DND-41 (cell line): ENCODE results near the gene BMP7.

Experiments
- ATAC-seq: fragments of 200-7000 bp; cut with Tn5 transposase; 3 replicates; pipeline ENCODE4 v1.9.1; 2021; ENCODE audit warnings: low read depth; ENCODE audit not compliant: insufficient read depth
- DNase-seq: peaks from one replicate; pipeline ENCODE4 v3.0.0-alpha.2; 2020
- H2AFZ ChIP-seq: 2 replicates; pipeline ENCODE4 v1.6.0; 2012; ENCODE audit warnings: low read depth, low read length
- H3K27ac ChIP-seq: 2 replicates; pipeline ENCODE4 v1.5.1; 2012; ENCODE audit warnings: low read length, inconsistent platforms
- H3K27me3 ChIP-seq: fragments of 200-600 bp; sonication (generic); 2 replicates; pipeline ENCODE4 v1.6.0; 2012; ENCODE audit warnings: low read length, mild to moderate bottlenecking, inconsistent platforms; ENCODE audit not compliant: insufficient read depth, poor library complexity
- H3K36me3 ChIP-seq: 2 replicates; pipeline ENCODE4 v1.5.1; 2012; ENCODE audit warnings: low read length, inconsistent platforms; ENCODE audit not compliant: insufficient read depth
- H3K4me1 ChIP-seq: 2 replicates; pipeline ENCODE4 v1.5.1; 2012; ENCODE audit warnings: mild to moderate bottlenecking, low read length; ENCODE audit not compliant: insufficient read depth
- H3K4me2 ChIP-seq: 2 replicates; pipeline ENCODE4 v1.6.0; 2012; ENCODE audit warnings: mild to moderate bottlenecking, moderate library complexity, low read length, inconsistent platforms; ENCODE audit not compliant: insufficient read depth
- H3K4me3 ChIP-seq, 2 experiments: fragments of 200-600 bp in 1 of 2; shearing (Covaris generic) in 1 of 2; 2 replicates each; pipeline ENCODE4 v1.5.1; 2012 to 2016; ENCODE audit warnings: inconsistent platforms in 2 of 2, low read length in 2 of 2, mild to moderate bottlenecking in 2 of 2, low read depth in 1 of 2, moderate library complexity in 1 of 2
- H3K79me2 ChIP-seq: 2 replicates; pipeline ENCODE4 v1.6.0; 2012; ENCODE audit warnings: low read length, inconsistent platforms; ENCODE audit not compliant: insufficient read depth
- H3K9ac ChIP-seq: 2 replicates; pipeline ENCODE4 v1.6.0; 2012; ENCODE audit warnings: low read depth, mild to moderate bottlenecking, inconsistent platforms, low read length, moderate library complexity
- H3K9me3 ChIP-seq: 2 replicates; pipeline ENCODE4 v1.5.1; 2012; ENCODE audit warnings: low read length, moderate library complexity, mild to moderate bottlenecking, inconsistent platforms; ENCODE audit not compliant: insufficient read depth, severe bottlenecking
- H4K20me1 ChIP-seq: 2 replicates; pipeline ENCODE4 v1.6.0; 2012; ENCODE audit warnings: low read length; ENCODE audit not compliant: insufficient read depth
- CTCF ChIP-seq: IDR thresholded peaks from 2 replicates; pipeline ENCODE4 v1.5.1; 2012; ENCODE audit warnings: borderline replicate concordance, low read length, moderate library complexity, mild to moderate bottlenecking; ENCODE audit not compliant: poor library complexity, severe bottlenecking; ENCODE audit errors: extremely low read depth
- EZH2 ChIP-seq: IDR thresholded peaks from 3 replicates; pipeline ENCODE4 v1.6.1; 2012; ENCODE audit warnings: borderline replicate concordance, low read depth, mild to moderate bottlenecking, moderate library complexity, low read length, inconsistent platforms; ENCODE audit not compliant: severe bottlenecking

The BMP7 gene

DNA sequence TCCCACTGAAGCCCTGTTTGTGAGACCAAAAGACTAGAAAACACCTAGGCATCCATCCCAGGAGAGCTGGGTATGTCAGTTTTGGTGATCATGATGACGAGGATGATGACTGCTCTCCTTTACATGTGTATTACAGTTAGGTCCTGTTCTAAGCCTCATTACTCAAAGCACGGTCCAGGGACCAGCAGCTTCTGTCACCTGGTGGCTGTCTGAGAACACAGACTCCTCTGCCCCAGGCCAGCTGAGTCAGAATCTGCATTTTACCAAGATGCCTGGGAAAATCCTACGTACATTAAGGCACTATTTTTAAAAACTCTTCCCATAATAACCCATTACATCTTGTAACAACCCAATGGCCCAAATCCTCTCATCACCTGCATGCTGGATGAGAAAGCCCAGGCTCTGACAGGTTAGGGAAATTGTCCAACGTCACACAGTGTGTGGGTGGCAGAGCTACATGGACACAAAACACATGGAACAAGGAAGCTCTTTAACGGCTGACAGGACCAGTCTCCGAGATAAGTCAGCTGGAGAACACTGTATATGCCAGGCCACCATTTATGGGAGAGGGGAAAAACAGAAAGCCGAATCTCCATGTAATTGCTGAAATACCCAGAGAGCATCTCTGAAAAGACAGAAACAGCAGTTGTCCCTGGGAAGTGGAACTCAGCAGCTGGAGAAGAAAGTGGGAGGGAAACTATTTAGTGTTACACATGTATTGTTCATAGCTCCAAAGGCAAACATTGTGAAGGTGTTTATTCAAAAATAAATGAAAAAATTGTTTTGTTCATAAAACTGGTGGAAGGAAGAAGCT, 65.4 kb downstream of the BMP7 start:
- Histone ChIP-seq H3K4me2 (no peak overlapping the region), H3K4me1 (no peaks in the 10 kb centered on the region), H3K36me3 (no peaks in the 10 kb centered on the region), H3K9me3 (no peaks in the 10 kb centered on the region), H3K27ac (no peak overlapping the region), H3K79me2 (no peaks in the 10 kb centered on the region), H2AFZ (no peak overlapping the region), H3K27me3 (peaks cover 8% of the 10 kb centered on the region), H3K4me3 (no peak overlapping the region), H3K9ac (no peak overlapping the region), H4K20me1 (no peaks in the 10 kb centered on the region)
- no peak for TF ChIP-seq CTCF
- ATAC-seq (no peak), DNase-seq (no peak)

DNA sequence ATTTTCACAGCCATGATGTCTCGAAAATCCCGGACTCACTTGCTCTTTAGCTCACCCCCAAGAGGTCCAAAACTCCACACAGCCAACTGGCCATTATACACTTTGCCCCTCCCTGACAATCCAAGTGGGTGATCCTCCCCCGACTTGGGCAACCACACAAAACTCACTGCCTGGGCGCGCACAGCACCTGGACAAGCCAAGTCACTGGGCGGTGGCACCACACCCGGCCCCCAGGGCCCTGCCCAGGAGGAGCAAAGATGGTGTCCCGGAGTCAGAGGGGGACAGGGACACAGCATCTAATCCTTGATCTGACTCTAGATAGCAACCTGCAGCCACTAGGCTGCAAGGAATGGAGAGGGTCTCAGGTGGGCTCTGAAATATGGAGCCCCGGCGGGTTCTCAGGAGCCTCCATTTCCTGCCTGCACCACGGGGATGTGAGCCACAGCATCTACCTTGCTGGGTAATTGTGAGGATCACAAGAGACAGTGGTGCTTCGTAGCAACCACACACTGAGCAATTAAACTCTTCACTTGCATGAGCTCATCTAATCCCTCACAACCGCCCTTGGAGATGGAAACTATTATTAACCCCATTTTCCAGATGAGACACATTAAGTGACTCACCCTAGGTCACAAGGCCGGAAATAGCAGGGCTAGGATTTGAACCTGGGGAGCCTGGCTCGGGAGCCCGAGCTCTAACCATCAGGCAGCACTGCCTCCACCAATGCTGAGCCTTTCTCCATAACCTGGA, 66.6 kb downstream of the BMP7 start:
- no peak overlapping the region for H3K4me3 ChIP-seq
- H3K79me2 ChIP-seq, result no peaks in the 10 kb centered on the region
- no peaks in the 10 kb centered on the region for H3K9me3 ChIP-seq
- no peaks in the 10 kb centered on the region for H3K4me1 ChIP-seq
- TF ChIP-seq CTCF, result no peak
- TF ChIP-seq EZH2, result no peak
- H3K27me3 ChIP-seq, result peaks cover 2% of the 10 kb centered on the region
- no peak overlapping the region for H3K9ac ChIP-seq
- H3K4me2 ChIP-seq, result no peak overlapping the region
- no peaks in the 10 kb centered on the region for H4K20me1 ChIP-seq
- H3K36me3 ChIP-seq, result no peaks in the 10 kb centered on the region
- H2AFZ ChIP-seq, result no peak overlapping the region
- DNase-seq (no peak), ATAC-seq (no peak)
- H3K27ac ChIP-seq, result no peak overlapping the region

DNA sequence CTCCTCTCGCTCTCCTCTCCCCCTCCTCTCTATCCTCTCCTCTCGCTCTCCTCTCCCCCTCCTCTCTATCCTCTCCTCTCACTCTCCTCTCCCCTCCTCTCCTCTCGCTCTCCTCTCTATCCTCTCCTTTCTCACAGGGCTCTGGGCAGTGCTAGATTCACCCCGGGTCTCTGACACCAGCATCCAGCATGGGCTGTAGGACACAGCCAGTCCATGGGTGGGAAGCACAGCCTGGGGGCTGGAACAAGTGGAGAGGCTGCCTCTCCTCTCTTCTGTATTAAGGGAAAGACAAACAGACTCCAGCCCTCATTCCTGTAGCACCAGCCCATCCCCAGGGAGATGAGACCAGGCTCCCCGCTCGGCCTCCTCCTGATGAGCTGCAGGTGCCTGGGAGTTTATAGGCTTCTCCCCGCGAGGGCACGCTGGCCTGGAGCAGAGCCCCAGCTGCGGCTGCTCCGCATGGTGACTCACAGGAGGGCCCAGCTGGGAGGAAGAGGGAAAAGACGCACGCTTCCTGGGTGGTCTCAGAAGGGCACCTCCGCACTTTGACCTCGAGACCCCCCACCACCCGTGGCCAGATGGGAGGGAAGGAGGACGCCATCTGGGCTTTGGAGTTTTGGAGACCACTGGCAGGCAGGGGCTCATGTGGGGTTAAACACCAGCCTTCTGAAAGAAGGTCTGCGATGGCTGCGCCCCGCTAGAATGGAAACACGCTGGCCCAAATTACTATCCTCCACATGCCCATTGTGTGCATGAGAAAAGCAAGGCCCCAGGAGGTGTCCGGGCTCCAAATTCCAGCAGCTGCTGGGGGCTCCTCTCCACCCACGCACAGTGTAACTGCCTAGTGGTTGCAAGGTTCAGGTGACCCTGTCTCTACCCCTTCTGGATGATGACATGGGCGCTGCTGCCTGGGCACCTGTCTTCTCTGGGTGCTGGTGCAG, 68.0 kb downstream of the BMP7 start:
- ATAC-seq (no peak), DNase-seq (no peak)
- Histone ChIP-seq H3K4me2 (no peak overlapping the region), H3K27me3 (peaks cover 2% of the 10 kb centered on the region), H3K9ac (no peak overlapping the region), H3K79me2 (no peaks in the 10 kb centered on the region), H2AFZ (no peak overlapping the region), H3K9me3 (no peaks in the 10 kb centered on the region), H3K27ac (no peak overlapping the region), H4K20me1 (no peaks in the 10 kb centered on the region), H3K4me1 (no peaks in the 10 kb centered on the region), H3K4me3 (no peak overlapping the region), H3K36me3 (no peaks in the 10 kb centered on the region)
- TF ChIP-seq EZH2 (no peak), CTCF (no peak)
